ENCODE measurements around the gene IMPG2.
A peak's percentile ranks its signal among the peaks of the same experiment; 100 is the strongest.

IMPG2 gene

DNA sequence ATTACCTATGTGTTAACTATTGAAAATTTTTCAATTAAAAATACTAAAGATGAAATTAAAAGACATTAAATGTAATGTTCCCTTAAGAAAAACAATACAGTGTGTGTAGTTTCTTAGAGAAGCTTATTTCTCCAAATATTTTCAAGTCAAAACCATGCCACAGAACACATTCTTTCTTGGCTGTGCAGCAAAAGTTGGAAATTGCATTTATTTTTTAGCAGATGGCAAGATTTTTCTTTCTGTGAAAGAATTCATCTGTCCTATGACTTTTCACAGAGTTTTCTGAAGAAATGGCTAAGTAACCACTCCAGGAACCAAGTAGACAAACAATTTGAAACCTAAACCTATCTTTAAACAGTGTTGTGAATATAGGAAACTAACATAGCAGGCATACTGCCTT, 47.2 kb downstream of the IMPG2 start:
- DNase-seq: no peak

DNA sequence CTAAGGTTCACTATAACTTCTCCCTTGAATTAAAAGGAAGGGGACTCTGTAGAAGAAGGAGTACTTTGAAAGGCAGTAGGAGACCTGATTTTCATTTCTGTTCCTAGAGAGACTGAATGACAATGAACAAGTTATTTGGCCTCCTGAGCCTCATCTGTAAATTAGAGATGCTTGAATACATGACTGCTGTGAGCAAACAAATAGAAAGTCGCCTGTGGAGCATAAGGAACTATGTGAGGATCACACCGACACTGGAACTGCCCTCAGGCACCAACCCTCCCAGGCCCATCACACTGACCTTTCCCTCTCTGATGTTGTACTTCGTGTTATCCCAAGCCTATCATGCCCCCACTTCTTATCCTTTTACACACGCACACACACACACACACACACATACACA, 48.6 kb downstream of the IMPG2 start:
- DNase-seq: no peak

DNA sequence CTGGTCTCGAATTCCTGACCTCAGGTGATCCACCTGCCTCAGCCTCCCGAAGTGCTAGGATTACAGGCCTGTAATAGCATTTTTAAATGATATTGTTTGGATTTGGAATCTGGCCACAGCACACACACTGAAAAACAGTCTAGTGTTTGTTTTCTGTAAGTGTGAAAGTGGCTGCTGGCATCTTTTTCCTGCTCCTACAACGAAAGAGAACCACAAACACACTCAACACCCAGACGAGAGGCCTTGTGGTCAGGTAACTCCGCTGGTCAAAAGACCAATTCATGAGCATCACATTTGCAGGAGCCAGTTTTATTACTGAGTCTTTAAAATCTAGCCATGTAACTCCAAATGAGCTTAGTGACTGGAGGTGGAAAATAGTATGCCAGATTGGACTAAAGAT, 50.2 kb downstream of the IMPG2 start:
- DNase-seq: no peak

DNA sequence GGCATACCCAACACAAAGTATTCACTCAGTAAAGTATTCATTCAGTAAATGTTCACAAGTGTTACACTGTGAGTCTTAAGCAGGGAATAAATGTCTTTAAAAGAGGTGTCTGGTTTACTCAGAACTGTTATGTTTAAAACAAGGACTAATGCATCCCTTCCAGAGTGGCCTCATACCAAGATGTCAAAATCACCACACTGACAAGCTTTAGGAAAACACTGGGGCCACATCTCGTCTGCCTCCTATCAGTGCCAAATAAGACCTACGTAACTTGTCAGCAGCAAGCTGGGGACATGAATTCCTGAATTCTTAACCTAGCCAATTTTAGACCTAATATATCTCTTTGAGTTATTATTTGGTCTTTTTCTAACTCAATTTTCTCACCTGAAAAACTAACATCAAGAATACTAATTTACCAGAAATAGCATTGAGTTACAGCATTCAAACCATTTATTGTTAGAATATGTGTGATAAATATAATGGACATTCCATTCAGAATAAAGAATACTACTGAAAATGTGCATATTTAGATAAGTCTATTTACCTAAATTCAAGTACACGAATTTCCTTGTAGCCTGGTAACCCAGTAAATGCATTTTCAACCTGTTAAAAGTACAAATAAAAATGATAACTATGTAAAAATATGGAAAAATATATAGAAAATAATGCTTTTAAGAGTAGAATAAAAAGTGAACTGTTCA, 51.3 kb downstream of the IMPG2 start:
- DNase-seq: no peak

DNA sequence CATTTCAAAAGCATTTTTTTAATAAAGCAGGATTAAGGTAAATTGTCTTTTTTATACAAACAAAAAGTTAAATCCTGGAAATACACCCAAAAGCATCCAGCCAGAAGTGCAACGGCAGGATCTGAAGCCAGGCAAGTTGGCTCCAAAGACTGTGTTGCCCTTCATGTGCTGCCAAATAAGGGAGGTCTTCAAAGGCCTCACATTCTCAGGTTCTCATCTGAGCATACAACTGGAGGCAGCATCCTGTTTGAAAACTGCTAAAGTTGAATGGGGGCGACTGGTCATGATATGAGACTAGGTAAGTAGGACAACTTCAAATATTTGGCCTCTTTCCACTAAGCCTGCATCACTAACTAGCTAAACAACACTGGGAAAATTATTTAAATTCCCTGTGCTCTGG, 52.2 kb downstream of the IMPG2 start:
- no peak for DNase-seq

DNA sequence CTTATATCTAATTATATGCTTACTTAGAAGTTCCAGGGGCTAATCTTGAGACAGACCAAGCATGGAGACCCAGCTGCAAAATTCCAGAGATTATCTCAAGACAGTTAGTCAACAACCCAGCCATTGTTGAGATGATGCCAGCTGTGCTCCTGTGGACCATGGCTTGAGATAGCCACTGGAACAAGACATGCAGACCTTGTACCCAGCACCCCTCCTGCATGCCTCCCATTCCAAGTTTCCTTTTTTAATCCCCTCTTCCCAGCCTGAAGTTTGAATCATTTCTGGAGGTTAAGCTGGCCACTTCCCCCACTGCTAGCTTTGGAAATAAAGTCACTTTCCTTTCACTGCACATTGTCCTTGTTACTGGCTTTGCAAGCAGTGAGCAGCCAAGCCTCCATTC, 53.8 kb downstream of the IMPG2 start:
- no peak for DNase-seq

DNA sequence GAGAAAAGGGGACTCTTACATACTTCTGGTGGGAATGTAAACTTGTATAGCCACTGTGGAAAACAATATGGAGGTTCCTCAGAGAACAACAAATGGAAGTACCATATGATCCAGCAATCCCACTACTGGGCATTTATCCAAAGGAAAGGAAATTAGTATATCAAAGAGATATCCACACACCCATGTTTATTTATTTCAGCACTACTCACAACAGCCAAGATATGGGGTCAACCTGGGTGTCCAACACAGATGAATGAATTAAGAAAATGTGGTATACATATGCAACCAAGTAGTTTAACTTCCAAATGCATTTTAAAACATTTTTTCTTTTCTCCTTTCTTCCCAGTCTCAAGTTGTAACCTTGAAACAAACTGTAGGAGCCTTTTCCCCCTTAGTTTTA, 54.3 kb downstream of the IMPG2 start:
- DNase-seq: no peak

DNA sequence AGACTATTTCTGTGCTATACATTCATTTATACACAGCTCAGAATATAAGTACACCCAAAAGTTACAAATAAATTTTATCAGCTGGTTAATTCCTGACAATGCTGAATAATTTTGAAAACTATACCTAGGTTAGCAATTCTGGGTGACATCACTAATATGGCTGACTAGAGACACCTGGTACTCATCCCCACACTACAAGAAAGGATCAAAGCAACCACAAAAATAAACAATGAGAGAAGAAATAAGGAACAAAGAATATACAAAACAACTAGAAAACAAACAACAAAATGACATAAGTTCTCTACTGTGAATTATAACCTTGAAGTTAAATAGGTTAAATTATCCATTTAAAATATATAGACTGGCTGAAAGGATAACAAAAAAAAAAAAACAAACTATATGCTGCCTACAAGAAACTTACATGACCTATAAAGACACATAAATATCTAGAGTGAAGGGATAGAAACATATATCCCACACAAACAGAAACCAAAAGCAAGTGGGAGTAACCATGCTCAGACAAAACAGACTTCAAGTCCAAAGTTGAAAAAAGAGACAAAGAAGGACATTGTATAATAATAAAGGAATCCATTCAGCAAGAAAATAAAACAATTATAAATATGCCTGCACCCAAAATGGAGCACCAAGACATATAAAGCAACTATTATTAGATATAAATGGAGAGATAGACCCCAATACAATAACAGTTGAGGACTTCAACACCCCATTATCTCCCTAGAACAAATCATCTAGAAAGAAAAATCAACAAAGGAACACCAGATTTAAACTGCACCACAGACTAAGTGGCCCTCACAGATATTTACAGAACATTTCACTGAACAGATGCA, 57.8 kb downstream of the IMPG2 start:
- DNase-seq: no peak

DNA sequence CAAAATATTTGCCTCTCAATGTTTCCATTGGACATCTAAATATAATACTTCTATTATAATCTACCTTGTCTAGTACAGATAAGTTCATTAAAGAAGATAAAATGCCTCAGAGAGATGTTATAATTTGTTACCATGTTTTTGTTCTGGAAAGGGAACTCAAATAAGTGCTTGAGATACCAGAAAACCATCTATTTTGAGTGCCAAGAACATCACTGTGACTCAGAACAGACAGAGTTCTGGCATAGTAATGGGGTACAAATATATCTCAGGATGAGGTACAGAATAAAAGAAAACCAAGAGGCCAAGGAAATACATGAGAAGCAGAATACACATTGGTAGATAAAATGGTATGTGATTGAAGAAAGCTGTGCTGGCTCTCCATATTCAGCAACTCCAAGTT, 58.9 kb downstream of the IMPG2 start:
- peak; percentile 31 for DNase-seq

DNA sequence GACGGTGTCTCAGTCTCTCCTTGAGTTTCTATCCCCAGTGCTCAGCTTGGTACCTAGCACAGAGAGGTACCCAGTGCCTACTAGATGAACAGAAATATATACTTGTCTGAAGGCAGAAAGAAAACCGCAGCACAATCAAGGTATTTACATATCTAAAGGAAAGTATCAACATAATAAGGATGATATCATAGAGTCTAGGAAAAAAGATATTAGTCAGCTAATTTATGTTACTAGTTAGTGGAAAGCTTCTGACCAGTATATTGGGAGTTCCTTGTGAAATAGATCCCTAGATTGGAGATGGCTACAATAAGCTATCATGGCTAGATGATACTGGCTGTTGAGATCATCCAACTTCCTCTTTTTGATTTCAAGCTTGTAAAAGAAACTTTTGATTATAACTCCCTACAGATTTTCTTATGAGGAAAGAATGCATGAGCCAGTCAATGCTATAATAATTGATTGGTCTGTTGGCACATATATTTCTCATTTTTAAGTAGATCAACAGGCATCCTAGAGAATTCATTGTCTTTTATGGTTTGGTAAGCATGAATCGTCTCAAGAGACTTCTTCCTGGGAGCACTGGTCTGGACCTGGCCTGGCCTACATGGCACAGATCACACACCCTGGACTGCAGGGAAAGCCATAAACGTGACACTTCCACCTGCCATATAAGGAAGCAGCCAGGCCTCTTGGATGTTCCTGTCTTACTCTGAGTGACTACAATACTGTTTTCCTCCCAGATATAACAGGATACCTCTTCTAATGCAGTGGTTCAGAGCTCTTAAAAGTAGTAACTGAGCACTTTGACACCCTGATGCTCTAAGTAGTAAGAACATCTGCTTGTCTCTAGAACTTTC, 60.7 kb downstream of the IMPG2 start:
- no peak for DNase-seq

DNA sequence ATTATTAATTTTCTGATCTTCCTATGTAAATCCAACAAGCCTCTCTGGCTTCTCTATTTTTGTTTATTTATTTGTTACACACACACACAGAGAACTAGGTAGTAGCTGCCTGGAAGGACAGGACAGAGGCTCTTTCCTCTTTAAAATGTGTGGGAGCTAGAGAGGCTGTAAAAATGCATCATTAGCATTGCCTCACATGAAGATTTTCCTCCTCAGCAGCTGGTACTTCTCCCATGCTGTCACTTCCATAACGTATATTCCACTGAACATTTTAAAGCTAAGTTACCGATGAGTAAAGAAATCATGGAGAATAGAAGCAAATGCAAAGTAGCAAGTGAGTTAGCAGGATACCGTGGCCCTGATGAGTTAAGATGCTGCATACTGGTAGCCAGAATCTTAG, 63.9 kb downstream of the IMPG2 start:
- DNase-seq: no peak

DNA sequence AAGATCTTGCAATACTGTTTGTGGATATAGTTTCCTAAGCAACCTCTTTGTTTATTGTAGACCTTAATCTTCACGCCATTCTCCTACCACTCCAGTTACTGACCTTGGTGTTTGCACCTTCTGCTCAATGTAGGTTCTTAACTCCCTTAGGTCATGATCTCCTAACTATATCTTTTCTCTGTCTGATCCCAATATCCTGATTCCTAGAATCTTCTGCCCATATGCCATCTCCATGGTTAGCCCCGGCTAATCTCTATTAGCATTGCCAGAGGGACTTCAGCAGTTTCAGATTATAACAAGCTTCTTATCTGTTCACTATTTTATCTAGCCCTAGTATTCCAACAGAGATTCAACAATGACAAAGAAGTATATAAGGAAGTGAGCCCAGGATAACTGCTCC, 64.9 kb downstream of the IMPG2 start:
- DNase-seq: no peak

DNA sequence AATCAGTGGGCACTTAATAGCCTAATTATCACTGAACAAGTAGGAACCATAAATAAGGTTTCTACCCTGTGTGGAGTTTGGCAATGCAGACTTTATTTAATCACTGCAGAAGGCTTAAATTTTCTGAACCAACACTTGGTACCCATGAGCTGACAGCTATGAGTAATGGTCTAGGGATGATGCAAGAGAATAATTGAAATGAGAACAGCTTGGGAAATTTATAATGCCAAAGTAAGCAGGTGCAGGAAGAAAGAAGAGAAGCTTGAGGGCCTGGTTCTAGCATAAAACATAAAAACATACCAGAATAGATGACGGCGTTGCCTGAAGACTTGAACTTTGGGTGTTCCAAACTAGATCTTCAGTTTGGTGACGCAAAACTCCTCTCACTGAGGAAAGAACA, 67.0 kb downstream of the IMPG2 start:
- DNase-seq: no peak

DNA sequence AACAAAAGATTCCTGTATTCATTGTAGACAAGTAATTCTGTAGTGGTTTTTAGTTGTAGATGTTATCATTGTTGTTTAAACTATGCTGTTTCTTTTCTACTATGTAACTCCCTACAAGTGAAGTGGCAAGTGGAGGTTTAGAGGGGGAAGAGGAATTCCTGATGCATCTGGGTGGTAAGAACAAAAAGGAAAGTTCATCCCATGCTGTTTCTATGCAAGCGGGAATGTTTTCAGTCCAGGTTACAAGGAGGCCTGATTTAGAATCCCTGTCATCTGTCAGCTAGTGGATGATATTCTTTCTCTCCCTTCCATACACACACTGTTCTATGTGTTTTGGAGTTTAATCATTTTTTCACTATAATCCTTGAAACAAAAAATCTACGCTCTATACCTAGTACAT, 67.4 kb downstream of the IMPG2 start:
- no peak for DNase-seq

DNA sequence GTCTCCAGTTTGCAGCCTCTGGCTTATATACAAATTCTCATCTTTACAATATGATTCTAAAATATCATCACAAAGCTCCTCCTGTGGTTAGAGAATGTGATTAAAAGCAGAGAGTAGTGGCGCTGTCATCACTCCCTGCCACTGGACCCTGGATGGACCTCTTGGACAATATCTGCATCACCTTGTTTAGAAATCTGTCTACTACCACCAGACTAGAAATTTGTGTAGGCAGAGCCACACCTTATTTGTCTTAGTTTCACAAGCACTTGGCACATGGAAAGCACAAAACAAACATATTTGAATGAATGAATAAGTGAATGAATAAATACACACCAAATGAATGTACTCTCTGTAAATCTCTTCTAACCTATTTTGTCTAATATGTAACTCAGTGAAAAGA, 68.1 kb downstream of the IMPG2 start:
- no peak for DNase-seq

DNA sequence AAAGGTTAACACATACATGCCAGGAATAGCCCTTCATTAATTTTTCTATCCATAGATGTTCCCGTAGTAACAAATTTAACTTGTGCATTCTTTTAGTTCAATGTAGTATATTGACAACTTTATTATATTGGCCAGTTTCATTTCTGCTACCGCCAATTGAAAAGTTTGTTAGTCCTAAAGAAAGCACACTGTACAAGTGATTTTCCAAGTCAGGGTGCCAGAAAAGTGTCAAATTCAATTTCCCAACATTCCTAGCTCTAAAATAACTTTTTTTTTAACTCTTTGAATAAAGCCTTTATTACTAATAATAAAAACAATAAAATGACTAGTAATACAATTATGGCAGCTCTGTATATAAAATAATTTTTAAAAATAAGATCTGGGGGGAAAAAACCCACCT, 68.9 kb downstream of the IMPG2 start:
- DNase-seq: no peak

DNA sequence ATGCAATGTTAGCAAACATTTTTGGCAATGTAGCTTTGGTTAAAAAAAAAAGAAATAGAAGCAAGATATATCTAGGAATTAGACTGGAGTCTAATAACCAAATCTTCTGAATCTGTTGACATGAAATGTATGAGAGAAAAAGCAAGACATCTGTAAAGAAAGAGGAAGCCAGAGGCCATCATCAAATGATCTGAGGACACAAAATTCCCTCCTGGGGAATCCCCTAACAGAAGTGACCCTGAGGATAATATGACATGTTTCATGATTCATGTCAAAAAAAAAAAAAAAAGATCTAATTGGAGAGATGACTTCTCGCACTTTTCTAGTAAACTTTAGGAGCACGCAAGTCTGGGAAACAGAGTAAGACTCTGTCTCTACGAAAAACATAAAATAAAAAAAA, 70.9 kb downstream of the IMPG2 start:
- DNase-seq: no peak

DNA sequence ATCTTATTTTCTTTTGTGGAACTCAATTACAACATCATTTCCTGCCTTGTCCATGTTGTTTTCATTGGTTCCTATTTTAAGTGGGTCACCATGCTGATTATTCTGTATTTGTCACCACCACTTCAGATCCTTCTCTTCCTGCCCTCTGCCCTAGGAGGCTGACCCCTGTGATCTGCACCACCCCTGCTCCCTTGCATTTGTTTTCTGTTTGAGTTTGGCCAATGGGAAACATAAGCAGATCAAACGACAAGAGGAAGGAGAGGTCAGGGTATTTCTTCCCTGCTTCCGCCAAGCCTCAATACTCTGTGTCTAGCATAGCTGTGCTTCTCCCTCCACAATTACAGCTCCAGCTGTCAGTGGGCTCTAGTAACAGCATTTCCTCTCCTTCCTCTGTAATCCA, 71.6 kb downstream of the IMPG2 start:
- no peak for DNase-seq

DNA sequence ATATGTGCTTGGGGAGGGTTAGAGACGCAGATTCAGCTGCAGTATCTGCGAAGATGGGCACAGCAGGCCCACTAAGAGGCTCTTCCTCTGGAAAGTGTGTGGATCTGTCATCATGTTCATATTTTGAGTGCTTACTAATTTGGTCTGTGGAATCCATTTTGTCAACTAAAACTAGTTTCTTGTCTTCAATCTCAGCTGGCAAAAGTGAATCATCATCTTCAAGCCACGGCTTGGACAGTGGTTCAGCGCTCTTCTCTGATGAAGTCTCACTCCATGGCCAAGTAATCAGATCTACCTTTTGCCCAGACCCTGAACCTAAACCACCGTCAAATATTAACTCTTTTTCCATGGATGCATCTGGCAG, 76.2 kb downstream of the IMPG2 start:
- DNase-seq: peak; percentile 30

DNA sequence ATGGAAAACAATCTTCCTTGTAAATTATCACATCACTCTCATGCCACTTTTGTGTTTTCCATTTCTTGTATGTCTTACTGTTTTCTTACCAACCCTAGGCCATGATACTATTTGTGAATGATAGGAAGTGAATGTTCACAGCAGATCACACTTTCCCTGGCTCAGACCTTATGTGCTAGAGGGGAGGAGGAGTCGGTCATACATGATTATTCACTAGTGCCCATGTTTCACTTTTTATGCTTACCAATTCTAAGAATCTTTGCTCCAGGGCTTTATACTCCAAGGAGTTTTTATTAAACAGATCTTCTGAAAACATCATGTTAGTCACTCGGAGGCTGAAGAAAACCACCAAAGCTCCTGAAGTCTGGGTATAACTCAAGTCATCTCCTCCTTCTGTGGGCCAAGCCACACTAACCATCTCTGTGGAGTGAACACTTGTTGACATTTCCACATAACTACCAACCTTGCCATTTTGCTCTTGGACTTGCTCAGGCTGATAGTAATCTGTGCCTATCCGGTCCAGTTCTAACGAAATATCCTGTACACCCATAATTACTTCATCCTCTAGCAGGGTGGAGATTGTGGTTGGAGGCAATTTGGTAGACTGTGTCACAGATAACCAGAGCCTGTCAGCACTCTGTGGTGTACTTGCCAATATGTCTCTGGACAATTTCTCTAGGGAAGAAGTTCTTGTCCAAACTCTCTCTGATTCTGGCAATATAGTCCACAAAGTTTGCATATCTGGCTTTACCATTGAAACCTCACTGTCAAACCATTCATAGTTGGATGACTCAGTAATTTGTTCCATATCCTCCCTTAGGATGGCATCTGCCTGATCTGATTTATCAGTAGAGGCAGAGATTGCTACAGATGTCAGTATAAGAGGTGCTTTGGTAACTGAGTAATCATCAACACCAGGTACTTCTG, 76.8 kb downstream of the IMPG2 start:
- peak; percentile 55 for DNase-seq

DNA sequence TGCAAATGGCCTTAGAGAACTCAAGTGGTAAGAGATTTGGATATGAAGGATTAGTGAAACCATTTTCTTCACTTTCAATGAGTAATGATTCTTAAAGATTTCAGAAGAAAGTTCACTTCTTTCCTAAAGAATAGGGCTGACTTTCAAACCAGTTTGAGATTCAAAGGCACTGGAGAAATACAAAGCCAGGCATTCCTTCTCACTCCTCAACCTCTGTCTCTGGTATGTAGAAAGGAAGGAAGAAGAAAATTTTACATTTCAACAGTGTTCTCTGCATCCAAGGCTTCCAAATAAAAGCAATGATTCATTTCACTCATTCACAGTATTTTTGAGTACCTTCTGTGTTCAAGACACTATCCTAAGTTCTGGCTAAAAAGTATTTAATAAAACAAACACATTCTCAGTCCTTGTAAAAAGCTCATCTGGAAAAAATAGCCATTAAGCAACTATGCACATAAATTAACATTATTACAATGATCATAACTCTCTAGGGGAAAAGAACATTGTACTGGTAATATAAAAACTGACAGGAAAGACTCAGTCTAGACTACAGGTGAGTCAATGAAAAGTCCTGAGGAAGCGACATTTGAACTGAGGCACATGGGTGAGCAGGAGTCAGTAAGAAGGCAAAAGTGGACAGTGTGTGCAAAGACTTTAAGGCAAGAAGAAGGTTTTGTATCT, 79.5 kb downstream of the IMPG2 start:
- DNase-seq: no peak

DNA sequence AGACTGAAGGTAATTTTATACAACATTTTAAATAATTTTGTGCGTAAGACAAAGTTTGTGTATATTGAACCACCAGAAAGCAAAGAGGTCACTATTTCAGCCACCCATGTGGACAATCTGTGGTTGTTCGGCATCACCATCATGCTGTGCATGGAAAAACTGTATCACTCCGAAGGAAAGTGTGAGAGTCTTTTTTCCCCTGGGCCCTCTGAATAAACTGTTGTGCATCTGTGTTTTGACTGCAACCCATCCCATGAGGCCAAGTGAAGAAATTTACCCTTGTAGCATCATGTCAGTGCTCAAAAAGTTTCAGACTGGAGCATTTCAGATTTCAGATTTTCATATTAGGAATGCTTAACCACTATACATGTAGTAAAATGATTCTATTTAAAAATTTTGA, 85.3 kb downstream of the IMPG2 start:
- DNase-seq: no peak

All from fibroblast of skin of abdomen (primary cell).